HepG2 (cell line): ENCODE data around the gene FYTTD1. TPM values are rescaled to one million over a fixed set of nuclear protein-coding genes. Genes with fewer than 3 reads are reported as not detected.
A peak's percentile ranks its signal among the peaks of the same experiment; 100 is the strongest.

Source experiments
- ATAC-seq: fragments of 200-7000 bp; cut with Tn5 transposase; 3 replicates; pipeline ENCODE4 v1.9.1; 2020; ENCODE audit warnings: mild to moderate bottlenecking, moderate library complexity
- BruUV-seq: library from RNA; stranded (reverse); fragments of 400-500 nt; replicated peaks from 2 replicates; lab custom pipeline; 2021; lab: Mats Ljungman, UMichigan
- CTCF ChIA-PET: fragments of 300-600 bp; formaldehyde crosslinking; extraction: SDS; loops from one replicate; lab custom pipeline; 2021; ENCODE audit warnings: low total read pairs, inconsistent platforms, low intra/inter-chr PET ratio; lab: Yijun Ruan, JAX
- POLR2A ChIA-PET: fragments of 350-600 bp; sonication (Branson Sonifier 250); formaldehyde crosslinking; loops from one replicate; lab custom pipeline; 2020; ENCODE audit warnings: antibody characterized with exemption, inconsistent platforms; lab: Yijun Ruan, JAX
- DNase-seq: peaks from one replicate; pipeline ENCODE4 v3.0.0-alpha.2; 2015; ENCODE audit warnings: low spot score
- FAIRE-seq: peaks from 3 replicates; lab custom pipeline; 2011; peaks lifted over from hg19 to GRCh38; lab: Jason Lieb, UNC
- H2AFZ ChIP-seq: one replicate; pipeline ENCODE4 v1.6.1; 2011; ENCODE audit warnings: low read length, inconsistent platforms
- H3K27ac ChIP-seq: fragments of 300-600 bp; 3 replicates; pipeline ENCODE4 v1.8.0; 2011; ENCODE audit warnings: mixed run types, mild to moderate bottlenecking, mixed read lengths, low read length, inconsistent platforms; ENCODE audit not compliant: insufficient read depth; ENCODE audit errors: extremely low read length
- H3K27me3 ChIP-seq, 2 experiments: fragments of 200-600 bp in 1 of 2; 2 replicates in 1 of 2; 3 replicates in 1 of 2; pipeline versions ENCODE4 v1.6.0 to v1.8.0; 2011; ENCODE audit warnings: low read length in 2 of 2, mild to moderate bottlenecking in 2 of 2, moderate library complexity in 2 of 2, inconsistent platforms in 1 of 2; ENCODE audit not compliant: insufficient read depth in 2 of 2, control insufficient read depth in 1 of 2
- H3K36me3 ChIP-seq, 2 experiments: fragments of 200-600 bp in 1 of 2; replicated peaks in 1 of 2; 2 replicates in 1 of 2; 3 replicates in 1 of 2; pipeline versions ENCODE4 v1.5.1 to v1.8.0; 2011; ENCODE audit warnings: low read length in 2 of 2, inconsistent platforms in 1 of 2; ENCODE audit not compliant: insufficient read depth in 2 of 2, control insufficient read depth in 1 of 2
- H3K4me1 ChIP-seq: 2 replicates; pipeline ENCODE4 v1.5.1; 2012; ENCODE audit warnings: low read length, inconsistent platforms; ENCODE audit not compliant: insufficient read depth
- H3K4me2 ChIP-seq: 2 replicates; pipeline ENCODE4 v1.6.0; 2011; ENCODE audit warnings: low read depth, low read length, inconsistent platforms
- H3K4me3 ChIP-seq, 3 experiments: fragments of 200-600 bp in 1 of 3; sonication (generic), shearing (Covaris generic) in 1 of 3; replicated peaks in 1 of 3; 2 replicates each; pipeline ENCODE4 v1.5.1; 2011 to 2016; ENCODE audit warnings: low read length in 3 of 3, inconsistent platforms in 2 of 3, low read depth in 2 of 3, mild to moderate bottlenecking in 2 of 3, control low read depth in 1 of 3, mixed read lengths in 1 of 3; ENCODE audit not compliant: insufficient read depth in 1 of 3
- H3K79me2 ChIP-seq: one replicate; pipeline ENCODE4 v1.6.1; 2011; ENCODE audit warnings: low read length, inconsistent platforms; ENCODE audit not compliant: insufficient read depth
- H3K9ac ChIP-seq: 2 replicates; pipeline ENCODE4 v1.6.0; 2011; ENCODE audit warnings: mild to moderate bottlenecking, low read depth, low read length, inconsistent platforms; ENCODE audit not compliant: insufficient read depth
- H3K9me3 ChIP-seq: 2 replicates; pipeline ENCODE4 v1.5.1; 2012; ENCODE audit warnings: mild to moderate bottlenecking, low read length
- H4K20me1 ChIP-seq: 2 replicates; pipeline ENCODE4 v1.6.0; 2011; ENCODE audit warnings: inconsistent platforms, mild to moderate bottlenecking, low read length, moderate library complexity; ENCODE audit not compliant: insufficient read depth
- CREM ChIP-seq, 2 experiments: sonication (generic) in 1 of 2; formaldehyde crosslinking in 1 of 2; IDR thresholded peaks; 2 replicates each; pipeline versions ENCODE4 v1.4.0 to v1.6.1; 2016 to 2020; ENCODE audit warnings: antibody characterized with exemption in 1 of 2, mild to moderate bottlenecking in 1 of 2, missing genetic modification reagents in 1 of 2
- GABPA ChIP-seq, 2 experiments: IDR thresholded peaks; 2 replicates each; pipeline ENCODE4 v1.6.1; 2011 to 2016; ENCODE audit warnings: low read depth in 2 of 2, low read length in 1 of 2, missing biosample characterization in 1 of 2, missing genetic modification characterization in 1 of 2
- HDAC1 ChIP-seq: sonication (generic); formaldehyde crosslinking; IDR thresholded peaks from 2 replicates; pipeline ENCODE4 v1.5.1; 2020; ENCODE audit warnings: mild to moderate bottlenecking, missing genetic modification reagents
- HOXA7 ChIP-seq: sonication (generic); formaldehyde crosslinking; IDR thresholded peaks from 2 replicates; pipeline ENCODE4 v1.8.1; 2022; ENCODE audit warnings: mild to moderate bottlenecking, missing genetic modification reagents, moderate library complexity
- MAFF ChIP-seq: IDR thresholded peaks from 2 replicates; pipeline ENCODE4 v1.6.1; 2011; ENCODE audit warnings: low read depth, low read length, improper control_type of control experiment
- MAFK ChIP-seq, 2 experiments: IDR thresholded peaks in 1 of 2; conservative IDR thresholded peaks in 1 of 2; 2 replicates each; pipeline ENCODE4 v1.6.1; 2011; ENCODE audit warnings: improper control_type of control experiment in 2 of 2, low read length in 2 of 2
- MATR3 ChIP-seq: sonication (generic); formaldehyde crosslinking; IDR thresholded peaks from 2 replicates; pipeline ENCODE4 v1.4.0; 2020; ENCODE audit warnings: missing genetic modification reagents
- NFE2L2 ChIP-seq: fragments of 150-350 bp; IDR thresholded peaks from 2 replicates; pipeline ENCODE4 v1.6.1; 2014; ENCODE audit warnings: low read length
- SCMH1 ChIP-seq: sonication (generic); formaldehyde crosslinking; IDR thresholded peaks from 2 replicates; pipeline ENCODE4 v1.9.0; 2021; ENCODE audit warnings: missing genetic modification reagents, mild to moderate bottlenecking, borderline replicate concordance
- SP140L ChIP-seq: sonication (generic); formaldehyde crosslinking; IDR thresholded peaks from 2 replicates; pipeline ENCODE4 v1.4.0; 2020; ENCODE audit warnings: missing genetic modification reagents, borderline replicate concordance
- SPEN ChIP-seq: sonication (generic); formaldehyde crosslinking; IDR thresholded peaks from 2 replicates; pipeline ENCODE4 v1.5.1; 2020; ENCODE audit warnings: low read depth, mild to moderate bottlenecking, missing genetic modification reagents
- ZFX ChIP-seq: sonication (generic); formaldehyde crosslinking; IDR thresholded peaks from 2 replicates; pipeline ENCODE4 v1.4.0; 2020; ENCODE audit warnings: mild to moderate bottlenecking, low read depth, missing genetic modification reagents, moderate library complexity
- WGBS: methylation state at CpG from one replicate; pipeline ENCODE4 v1.1.6; 2017; ENCODE audit warnings: low lambda C conversion rate; 5-methylcytosine and 5-hydroxymethylcytosine counted together
- in situ Hi-C: cut with HindIII; loops from 2 replicates; pipeline ENCODE4 v1.10.0; 2017; ENCODE audit warnings: low pct_unique_long_range_greater_than_20kb; ENCODE audit not compliant: extremely low pct_ligation_motif_present
- intact Hi-C: fragments of 100-400 bp; cut with micrococcal nuclease; formaldehyde crosslinking; loops from one replicate; pipeline ENCODE4 v1.10.0; 2022; ENCODE audit not compliant: unreplicated experiment
- polyA plus RNA-seq, 8 experiments: library from polyadenylated mRNA; depleted of rRNA in 3 of 8; stranded (reverse) in 7 of 8; unstranded in 1 of 8; fragments of >200 nt; fragmentation: Illumina TruSeq in 4 of 8; extraction: Trizol in 4 of 8; gene quantifications; 2 replicates each; pipeline versions ENCODE4 v1.2.1 to v1.2.3, GENCODE V29; 2011 to 2016; ENCODE audit warnings: low read depth in 4 of 8, missing spikeins in 1 of 8, mixed read lengths in 1 of 8; ENCODE audit not compliant: insufficient read depth in 1 of 8
- total RNA-seq, 5 experiments: library from RNA; depleted of rRNA; stranded (reverse); fragments of >200 nt; fragmentation: Illumina TruSeq; extraction: Trizol; gene quantifications; 2 replicates each; pipeline ENCODE4 v1.2.3, GENCODE V29; 2016; ENCODE audit warnings: low read depth in 1 of 5
- TF ChIP-seq, protein P1 (sequence below): sonication (generic); formaldehyde crosslinking; IDR thresholded peaks from 2 replicates; pipeline ENCODE4 v1.4.0; 2020; ENCODE audit warnings: missing genetic modification reagents, low read depth, mild to moderate bottlenecking, borderline replicate concordance
- TF ChIP-seq, protein P2 (sequence below): sonication (generic); formaldehyde crosslinking; conservative IDR thresholded peaks from 2 replicates; pipeline ENCODE4 v1.8.0; 2022; ENCODE audit warnings: missing genetic modification reagents

Gene FYTTD1
- total and polyA plus RNA-seq, 2 of the 13 experiments (the other 11 are each of a cell fraction or from before 2014, with no cell fraction given) = 6.5 to 28.8 TPM

DNA sequence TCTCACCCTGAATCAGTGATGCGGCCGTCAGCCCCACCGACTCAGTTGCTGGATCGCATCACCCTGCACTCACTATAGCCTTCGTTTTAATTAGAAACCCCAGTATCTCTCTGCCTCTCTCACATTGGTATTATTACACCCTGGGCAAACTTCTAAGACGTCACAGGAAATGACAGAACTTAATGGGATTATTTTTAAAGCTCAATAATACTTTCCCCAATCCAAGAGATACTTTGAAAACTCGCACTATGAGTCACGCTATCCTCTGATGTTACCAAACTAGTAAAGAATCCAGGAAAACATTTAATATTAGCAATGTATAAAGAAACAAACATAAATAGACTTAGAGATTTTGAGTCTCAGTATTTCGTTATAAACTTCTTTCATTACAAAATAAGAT lies 49.6 kb upstream of the FYTTD1 start:
- intact Hi-C loops = no loop called here

DNA sequence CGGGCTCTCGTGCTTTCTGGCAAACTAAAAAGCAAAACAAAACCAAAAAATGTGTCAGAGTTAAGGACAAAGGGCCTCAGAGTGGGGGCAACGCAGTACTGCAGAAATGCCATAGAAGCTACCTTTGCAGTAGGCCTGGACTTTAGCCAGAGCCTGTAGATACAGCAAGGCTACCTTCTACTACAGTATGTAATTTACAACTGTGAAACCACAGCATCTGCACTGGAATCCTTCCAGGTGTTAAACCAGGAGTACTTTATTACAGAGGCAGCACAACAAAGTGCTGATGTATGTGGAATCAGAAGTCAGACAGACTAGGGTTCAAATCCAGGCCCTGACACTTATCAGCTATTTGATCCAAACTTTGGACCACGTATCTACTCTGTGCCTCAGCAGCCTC lies 47.8 kb upstream of the FYTTD1 start:
- no peaks in the 10 kb centered on the region for H4K20me1 ChIP-seq
- 93% methylated on average over 4 of the region's 4 CpGs for WGBS
- in situ Hi-C loops (no loop called here), intact Hi-C loops (no loop called here)
- ChIA-PET POLR2A (no interaction called here), CTCF (no interaction called here)
- H3K27me3 ChIP-seq = no peaks in the 10 kb centered on the region
- H3K4me1 ChIP-seq = no peaks in the 10 kb centered on the region
- no peak overlapping the region for H2AFZ ChIP-seq
- BruUV-seq = no TSS peak
- no peaks in the 10 kb centered on the region for H3K79me2 ChIP-seq
- FAIRE-seq = no peak
- no peak overlapping the region for H3K9ac ChIP-seq
- no peaks in the 10 kb centered on the region for H3K9me3 ChIP-seq
- DNase-seq = no peak
- peaks cover 10 to 27% of the 10 kb centered on the region in 2 experiments; a peak in 4 of 5 replicates for H3K36me3 ChIP-seq
- no peak overlapping the region for H3K4me2 ChIP-seq
- ATAC-seq = no peak
- no peak overlapping the region for H3K27ac ChIP-seq
- TF ChIP-seq ZFX (CRISPR knock-in tag) (no peak), MAFF (0 out of 2 replicates have a peak, but pooled peaks have one; percentile 4), CREM (IDR thresholded peaks at IDR 0.05) (no peak), CREM (CRISPR knock-in tag; IDR thresholded peaks at IDR 0.05) (no peak), MAFK (conservative IDR thresholded peaks at IDR 0.05 in 1 of 2, IDR thresholded peaks at IDR 0.05 in 1 of 2; ENCODE audit: low read length in 2 of 2) (peak in 1 of 2 experiments; percentile 48; a peak in 2 of 4 replicates), SPEN (CRISPR knock-in tag) (no peak), HDAC1 (CRISPR knock-in tag) (no peak), NFE2L2 (no peak), GABPA (IDR thresholded peaks at IDR 0.05; ENCODE audit: low read depth, low read length) (no peak), GABPA (CRISPR knock-in tag; IDR thresholded peaks at IDR 0.05; ENCODE audit: low read depth) (no peak)
- TF ChIP-seq, protein P1, sequence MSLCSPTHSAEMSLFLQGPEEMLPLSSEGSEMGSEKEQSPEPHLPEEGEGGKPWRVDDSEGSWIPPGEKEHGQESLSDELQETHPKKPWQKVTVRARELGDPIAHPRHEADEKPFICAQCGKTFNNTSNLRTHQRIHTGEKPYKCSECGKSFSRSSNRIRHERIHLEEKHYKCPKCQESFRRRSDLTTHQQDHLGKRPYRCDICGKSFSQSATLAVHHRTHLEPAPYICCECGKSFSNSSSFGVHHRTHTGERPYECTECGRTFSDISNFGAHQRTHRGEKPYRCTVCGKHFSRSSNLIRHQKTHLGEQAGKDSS (CRISPR knock-in tag) = no peak
- H3K4me3 ChIP-seq = no peak overlapping the region

More for the DNA sequence above, 49.6 kb upstream of the FYTTD1 start:
- no peak overlapping the region for H3K4me3 ChIP-seq
- H4K20me1 ChIP-seq = no peaks in the 10 kb centered on the region
- no TSS peak for BruUV-seq
- ChIA-PET POLR2A (no interaction called here), CTCF (no interaction called here)
- H2AFZ ChIP-seq = no peak overlapping the region
- TF ChIP-seq, protein P2, sequence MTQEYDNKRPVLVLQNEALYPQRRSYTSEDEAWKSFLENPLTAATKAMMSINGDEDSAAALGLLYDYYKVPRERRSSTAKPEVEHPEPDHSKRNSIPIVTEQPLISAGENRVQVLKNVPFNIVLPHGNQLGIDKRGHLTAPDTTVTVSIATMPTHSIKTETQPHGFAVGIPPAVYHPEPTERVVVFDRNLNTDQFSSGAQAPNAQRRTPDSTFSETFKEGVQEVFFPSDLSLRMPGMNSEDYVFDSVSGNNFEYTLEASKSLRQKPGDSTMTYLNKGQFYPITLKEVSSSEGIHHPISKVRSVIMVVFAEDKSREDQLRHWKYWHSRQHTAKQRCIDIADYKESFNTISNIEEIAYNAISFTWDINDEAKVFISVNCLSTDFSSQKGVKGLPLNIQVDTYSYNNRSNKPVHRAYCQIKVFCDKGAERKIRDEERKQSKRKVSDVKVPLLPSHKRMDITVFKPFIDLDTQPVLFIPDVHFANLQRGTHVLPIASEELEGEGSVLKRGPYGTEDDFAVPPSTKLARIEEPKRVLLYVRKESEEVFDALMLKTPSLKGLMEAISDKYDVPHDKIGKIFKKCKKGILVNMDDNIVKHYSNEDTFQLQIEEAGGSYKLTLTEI = no peak
- no peak for TF ChIP-seq MATR3 (CRISPR knock-in tag)
- no peak for TF ChIP-seq SCMH1 (CRISPR knock-in tag)
- no peak for TF ChIP-seq HOXA7 (CRISPR knock-in tag)
- no peak for TF ChIP-seq SP140L (CRISPR knock-in tag)
- no peak overlapping the region for H3K27ac ChIP-seq
- no peaks in the 10 kb centered on the region for H3K27me3 ChIP-seq
- H3K9me3 ChIP-seq = no peaks in the 10 kb centered on the region
- H3K79me2 ChIP-seq = no peaks in the 10 kb centered on the region
- DNase-seq (no peak), ATAC-seq (no peak), FAIRE-seq (no peak)
- in situ Hi-C loops = no loop called here
- H3K36me3 ChIP-seq = peaks cover 14 to 34% of the 10 kb centered on the region in 2 experiments; a peak in 4 of 5 replicates
- no peak overlapping the region for H3K9ac ChIP-seq
- no peak overlapping the region for H3K4me2 ChIP-seq
- WGBS = 96% methylated on average over 9 of the region's 9 CpGs
- H3K4me1 ChIP-seq = no peaks in the 10 kb centered on the region
